HG03565 (cell line): ENCODE results near the gene REC8.

ENCODE experiments used
- ATAC-seq: cut with Tn5 transposase; IDR thresholded peaks from one replicate; pipeline ENCODE4 v1.9.1; 2021; ENCODE audit warnings: mild to moderate bottlenecking, moderate library complexity; ENCODE audit not compliant: unreplicated experiment

Gene REC8

DNA sequence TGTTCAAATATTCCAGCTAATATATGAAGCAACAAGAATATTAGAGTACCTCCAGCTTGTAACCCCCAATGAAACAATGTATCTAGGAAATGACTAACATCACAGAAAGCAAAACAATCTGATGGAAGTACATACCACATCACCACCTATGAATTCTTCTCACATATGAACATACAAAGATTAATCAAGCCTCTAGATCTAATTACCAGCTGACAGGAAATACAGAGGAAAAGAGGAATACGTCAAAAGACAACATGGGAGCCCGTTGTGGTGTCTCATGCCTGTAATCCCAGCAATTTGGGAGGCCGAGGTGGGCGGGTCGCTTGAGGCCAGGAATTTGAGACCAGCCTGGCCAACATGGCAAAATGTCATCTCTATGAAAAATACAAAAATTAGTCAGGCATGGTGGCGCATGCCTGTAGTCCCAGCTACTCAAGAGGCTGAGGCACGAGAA is 52.8 kb downstream of the REC8 start:
- no peak for ATAC-seq

DNA sequence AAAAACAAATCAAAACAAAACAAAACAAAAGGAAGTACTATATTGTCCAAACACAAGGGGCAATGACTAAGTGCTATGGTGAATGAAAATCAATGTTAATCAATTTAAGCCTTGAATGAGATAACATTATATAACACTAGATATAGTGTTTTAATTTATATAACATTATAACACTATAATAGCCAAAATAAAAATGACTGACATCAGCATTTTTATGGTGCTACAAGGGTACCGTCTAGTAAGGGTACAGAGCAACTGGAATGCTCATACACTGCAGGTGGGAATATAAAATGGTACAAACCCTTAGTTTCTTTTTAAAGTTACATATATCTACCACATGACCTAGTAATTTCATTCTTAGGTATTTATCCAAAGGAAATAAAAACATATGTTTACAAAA is 54.6 kb downstream of the REC8 start:
- no peak for ATAC-seq

DNA sequence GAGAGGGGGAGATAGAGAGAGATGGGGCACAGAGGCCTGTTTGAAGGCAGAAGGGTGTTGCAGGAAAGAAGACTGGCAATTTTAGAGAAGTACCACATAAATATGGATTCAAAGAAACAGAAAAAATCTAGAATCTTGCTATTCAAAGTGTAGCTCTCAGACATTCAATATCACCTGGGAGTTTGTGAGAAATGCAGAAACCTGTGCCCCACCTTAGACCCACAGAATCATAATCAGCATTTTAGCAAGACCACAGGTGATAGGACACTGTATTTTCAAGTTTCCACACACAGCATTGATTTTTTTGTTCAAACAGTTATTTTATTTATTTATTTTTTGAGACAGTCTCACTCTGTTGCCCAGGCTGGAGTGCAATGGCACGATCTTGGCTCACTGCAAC is 57.0 kb downstream of the REC8 start:
- ATAC-seq = no peak
